GM15510 (cell line): ENCODE measurements around the gene FAM168B.

Source experiments
- POLR2A ChIP-seq: IDR thresholded peaks from 3 replicates; pipeline ENCODE4 v1.6.1; 2011; ENCODE audit warnings: borderline replicate concordance; ENCODE audit not compliant: insufficient read length; ENCODE audit errors: extremely low read depth

Gene FAM168B

DNA sequence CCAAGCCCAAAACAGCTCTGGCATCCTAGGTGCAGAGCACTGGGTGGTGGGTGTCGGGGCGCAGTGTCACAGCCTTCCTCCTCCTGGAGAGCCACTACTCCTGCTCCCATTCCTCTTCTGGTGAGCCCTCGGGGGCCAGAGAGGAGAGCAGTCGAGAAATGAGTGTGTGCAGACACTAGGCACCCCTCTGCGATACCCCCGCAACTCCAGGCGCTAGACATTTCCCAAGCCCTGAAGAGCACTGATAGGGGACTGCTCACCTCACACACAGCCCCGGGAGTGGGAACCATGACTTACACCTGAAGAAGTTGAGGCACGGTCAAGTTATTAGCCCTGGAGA, 54.2 kb downstream of the FAM168B start:
- TF ChIP-seq POLR2A = no peak

- no peak for TF ChIP-seq POLR2A
Observed at GRCh38 chr2:131038258-131039100, 54.8 kb downstream of the FAM168B start.

DNA sequence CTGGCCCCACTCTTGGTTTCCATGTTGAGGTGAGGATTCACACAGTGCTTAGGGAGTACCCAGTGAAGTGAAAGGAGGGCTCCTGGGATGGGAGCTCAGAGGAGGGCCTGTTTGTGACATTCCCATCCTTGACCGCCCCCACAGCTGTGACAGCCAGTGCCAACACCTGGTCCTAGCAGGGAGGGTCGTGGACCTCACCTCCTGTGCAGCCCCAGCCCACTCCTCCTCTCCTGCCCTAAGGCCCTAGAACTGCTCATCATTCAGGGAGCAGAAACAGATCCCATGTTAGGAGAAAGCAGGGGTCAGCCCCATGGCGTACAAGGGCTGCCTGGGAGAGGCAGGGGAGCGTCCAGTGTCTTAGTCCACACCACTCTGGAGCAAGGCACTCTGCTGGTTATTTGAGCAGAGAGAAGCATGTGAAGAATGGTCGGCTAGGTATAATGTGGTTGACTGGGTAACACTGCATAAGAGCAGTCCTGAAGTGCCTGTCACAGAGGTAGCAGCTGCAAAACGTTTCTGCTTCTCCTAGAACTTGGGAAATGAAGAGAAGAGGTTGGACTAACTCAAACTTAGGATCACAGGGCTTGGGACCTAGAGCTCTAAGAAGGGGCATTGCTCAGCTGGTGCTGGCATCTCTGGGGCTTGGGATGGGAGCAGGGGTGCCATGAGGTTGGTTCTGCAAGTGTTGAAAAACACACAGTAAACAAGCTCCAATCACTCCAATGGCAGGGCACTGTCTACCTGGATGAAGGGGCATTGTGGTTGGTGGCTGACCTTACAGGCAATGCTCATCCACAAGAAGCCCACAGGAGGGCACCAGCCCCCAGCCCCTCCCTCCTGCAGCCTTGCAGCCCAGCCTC, 55.6 kb downstream of the FAM168B start:
- TF ChIP-seq POLR2A = no peak

DNA sequence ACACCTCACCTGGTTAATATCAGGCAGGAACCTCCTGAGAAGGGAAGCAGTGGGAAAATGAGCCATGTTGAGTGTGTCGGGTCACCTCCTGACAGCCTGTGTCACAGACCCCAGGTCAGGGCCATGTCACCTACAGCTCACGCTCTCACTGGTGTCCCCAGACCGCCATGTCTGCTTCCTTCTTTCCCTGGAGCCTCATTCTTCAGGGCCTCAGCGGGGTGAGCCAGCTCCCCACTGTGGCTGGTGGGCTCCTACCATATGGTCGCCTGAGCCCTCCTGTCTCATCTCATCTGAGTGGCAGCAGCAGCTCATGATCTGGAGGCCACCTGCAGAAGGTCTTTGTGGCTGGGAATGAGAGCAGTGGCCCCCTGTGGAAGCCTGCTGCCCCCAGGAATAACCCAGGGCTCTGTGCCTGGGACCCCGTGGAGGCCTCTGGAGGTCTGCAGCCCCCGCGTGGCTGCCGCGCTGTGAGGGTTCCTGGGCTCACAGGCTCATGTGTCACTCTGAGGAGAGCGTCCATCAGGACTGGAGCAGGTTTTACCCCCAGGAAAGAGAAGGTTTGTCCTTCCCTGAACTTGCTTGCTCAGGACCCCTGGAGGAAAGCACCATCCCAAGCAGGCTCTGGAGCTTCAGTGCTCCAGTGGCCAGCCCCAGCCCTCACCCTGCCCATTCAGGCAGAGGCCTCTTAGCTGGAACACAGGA, 56.4 kb downstream of the FAM168B start:
- TF ChIP-seq POLR2A = no peak

DNA sequence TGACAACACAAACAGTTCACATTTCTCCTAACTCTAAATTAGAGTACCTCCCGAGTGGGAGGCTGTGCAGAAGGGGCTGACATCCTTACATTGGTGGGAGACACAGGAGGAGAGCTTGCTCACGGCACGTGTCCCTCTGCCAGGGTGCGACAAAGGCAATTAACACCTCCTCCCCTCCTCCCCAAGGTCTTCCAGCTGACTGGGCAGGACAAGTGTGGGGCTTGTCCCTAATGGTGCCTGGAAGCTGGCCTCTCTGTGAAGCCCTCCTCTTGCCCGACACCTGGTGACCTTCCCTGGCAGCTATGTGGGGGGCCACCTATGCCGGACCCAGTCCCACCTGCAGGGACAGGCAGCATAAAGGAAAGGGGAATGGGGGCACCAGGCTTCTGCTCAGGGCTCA, 57.0 kb downstream of the FAM168B start:
- TF ChIP-seq POLR2A = no peak

DNA sequence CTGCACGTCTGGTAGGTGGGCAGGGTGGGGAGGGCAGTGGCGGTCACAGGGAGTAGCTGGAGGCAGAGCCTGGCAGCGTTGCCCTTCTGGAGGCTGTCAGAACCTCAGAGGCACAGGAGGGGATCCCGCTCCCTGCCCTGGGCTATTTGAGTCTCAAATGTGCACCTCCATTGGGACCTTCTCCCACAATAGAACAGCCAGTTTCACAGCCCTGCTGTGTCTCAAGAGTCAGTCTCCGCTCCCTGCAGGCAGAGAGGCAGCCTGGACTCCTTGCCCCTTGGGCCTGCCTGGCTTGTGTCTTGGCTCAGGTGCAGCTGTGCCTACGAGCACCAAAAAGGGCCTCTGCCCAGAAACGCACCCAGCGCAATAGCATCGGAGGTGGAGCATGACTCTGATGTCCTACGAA, 57.4 kb downstream of the FAM168B start:
- TF ChIP-seq POLR2A = no peak

DNA sequence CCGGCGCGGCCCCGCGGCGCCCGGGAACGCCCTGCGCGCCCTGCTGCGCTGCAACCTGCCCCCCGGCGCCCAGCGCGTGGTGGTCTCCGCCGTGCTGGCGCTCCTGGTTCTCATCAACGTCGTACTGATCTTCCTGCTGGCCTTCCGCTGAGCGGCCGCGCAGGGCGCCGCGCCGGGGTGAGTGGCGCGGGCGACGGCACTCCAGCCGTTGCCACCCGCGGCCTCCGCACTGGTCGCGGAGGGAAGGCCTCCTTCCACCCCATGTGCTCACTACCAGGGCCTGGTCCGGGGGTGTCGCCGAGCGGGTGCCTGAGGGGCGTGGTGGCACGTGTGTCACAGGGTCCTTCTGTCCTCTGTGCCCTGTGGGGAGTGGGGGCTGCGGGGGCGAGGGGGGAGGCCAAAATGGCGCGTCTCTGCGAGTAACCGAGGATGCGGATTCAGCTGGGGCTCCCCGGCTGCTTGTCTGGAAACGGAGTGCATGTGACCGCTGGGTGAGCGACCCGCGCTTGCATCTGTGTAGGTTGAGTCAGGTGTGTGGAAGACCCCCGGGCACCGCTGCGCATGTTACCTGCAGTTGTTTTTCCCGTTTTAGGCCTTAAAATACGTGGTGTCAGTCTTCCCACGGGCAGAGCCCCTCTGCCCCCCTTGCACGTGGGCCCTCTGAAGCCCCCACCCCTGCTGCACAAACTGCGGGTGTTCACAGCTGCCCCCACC, 58.0 kb downstream of the FAM168B start:
- no peak for TF ChIP-seq POLR2A

GRCh38 chr2:131034122-131035051, 58.9 kb downstream of the FAM168B start:
- TF ChIP-seq POLR2A = no peak

GRCh38 chr2:131033786-131034121, 59.5 kb downstream of the FAM168B start:
- TF ChIP-seq POLR2A = no peak

GRCh38 chr2:131032393-131032836, 60.8 kb downstream of the FAM168B start:
- TF ChIP-seq POLR2A = no peak

- no peak for TF ChIP-seq POLR2A
Observed at GRCh38 chr2:131031875-131032274, 61.4 kb downstream of the FAM168B start.

DNA sequence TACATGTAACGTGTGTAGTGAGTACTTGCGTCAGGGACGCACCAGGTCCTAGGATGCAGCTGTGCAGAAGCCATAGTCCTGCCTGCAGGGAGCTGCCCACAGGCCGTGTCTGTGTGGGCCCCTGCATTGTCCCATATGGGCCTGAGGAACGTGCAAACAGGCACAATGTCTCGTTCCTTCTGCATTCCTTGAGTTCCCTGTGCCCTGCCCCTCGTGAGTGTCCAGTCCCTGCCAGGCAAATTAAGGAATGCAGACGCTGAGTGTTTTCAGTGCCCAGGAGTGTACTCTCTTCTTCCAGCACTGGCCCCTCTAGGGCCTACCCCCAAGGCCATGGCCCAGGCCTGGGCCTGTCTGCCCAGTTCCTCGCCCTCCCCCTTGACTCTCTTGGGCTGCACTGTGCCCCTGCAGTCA, 61.8 kb downstream of the FAM168B start:
- no peak for TF ChIP-seq POLR2A

DNA sequence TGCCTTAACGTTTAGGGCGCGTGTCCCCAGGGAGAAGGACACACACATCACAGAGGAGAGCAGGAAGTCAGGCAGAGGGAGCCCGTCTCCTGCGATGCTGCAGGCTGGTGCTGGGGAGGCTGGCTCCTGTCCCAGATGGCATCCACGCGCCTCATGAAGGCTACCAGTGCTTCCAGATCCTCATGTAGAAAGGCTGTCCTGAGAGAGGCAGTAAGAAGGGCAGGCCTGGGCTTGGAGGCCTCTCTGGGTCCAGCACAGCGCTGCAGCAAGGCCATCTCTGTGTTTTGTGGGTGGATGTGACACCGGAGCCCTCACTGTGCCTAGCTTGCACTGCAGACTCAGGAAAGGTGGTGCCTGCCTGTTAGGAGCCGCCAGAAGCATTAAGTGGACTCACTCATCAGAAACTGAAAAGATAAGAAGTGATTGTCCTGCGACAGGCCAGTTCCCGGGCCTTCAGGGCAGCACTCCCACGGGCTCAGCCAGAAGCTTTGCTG, 62.7 kb downstream of the FAM168B start:
- TF ChIP-seq POLR2A = no peak
